H1 (cell line): Measurements from ENCODE around the gene BCAS4. TPM values are rescaled to one million over a fixed set of nuclear protein-coding genes. Genes with fewer than 3 reads are reported as not detected.

Experiments used
- CTCF ChIA-PET: fragments of 300-600 bp; sonication (Branson Sonifier 250); formaldehyde crosslinking; loops from one replicate; lab custom pipeline; 2021; ENCODE audit not compliant: partially characterized antibody; lab: Charles Lee
- POLR2A ChIA-PET: fragments of 300-600 bp; sonication (Branson Sonifier 250); formaldehyde crosslinking; loops from one replicate; lab custom pipeline; 2021; ENCODE audit warnings: inconsistent platforms; ENCODE audit not compliant: partially characterized antibody; lab: Charles Lee
- DNase-seq, 2 experiments: peaks; one replicate each; pipeline versions ENCODE4 v3.0.0 to v3.0.0-alpha.2; 2010 to 2022; ENCODE audit warnings: low spot score in 2 of 2, low read depth in 1 of 2, mixed read lengths in 1 of 2
- FAIRE-seq: peaks from 2 replicates; lab custom pipeline; 2011; peaks lifted over from hg19 to GRCh38; lab: Jason Lieb, UNC
- H2AFZ ChIP-seq: 2 replicates; pipeline ENCODE4 v1.8.1; 2012; ENCODE audit warnings: low read length, inconsistent platforms
- H2AK5ac ChIP-seq: 2 replicates; pipeline ENCODE4 v1.6.1; 2013; ENCODE audit warnings: low read depth, low read length
- H2BK120ac ChIP-seq: replicated peaks from 2 replicates; pipeline ENCODE3; 2013; ENCODE audit warnings: low read depth, low read length, inconsistent platforms
- H2BK12ac ChIP-seq: 2 replicates; pipeline ENCODE4 v1.6.1; 2013; ENCODE audit warnings: low read depth, low read length
- H2BK15ac ChIP-seq: 2 replicates; pipeline ENCODE4 v1.6.1; 2013; ENCODE audit warnings: low read length
- H2BK20ac ChIP-seq: 2 replicates; pipeline ENCODE4 v1.6.1; 2013; ENCODE audit warnings: low read length
- H2BK5ac ChIP-seq: 2 replicates; pipeline ENCODE4 v1.6.1; 2013; ENCODE audit warnings: low read depth, low read length
- H3K14ac ChIP-seq: 2 replicates; pipeline ENCODE4 v1.6.1; 2013; ENCODE audit warnings: inconsistent platforms; ENCODE audit not compliant: insufficient read length
- H3K18ac ChIP-seq: 2 replicates; pipeline ENCODE4 v1.6.1; 2013; ENCODE audit warnings: low read length; ENCODE audit errors: extremely low read depth
- H3K23ac ChIP-seq: 2 replicates; pipeline ENCODE4 v1.6.1; 2013; ENCODE audit warnings: inconsistent platforms; ENCODE audit not compliant: insufficient read length
- H3K23me2 ChIP-seq: 2 replicates; pipeline ENCODE4 v1.6.1; 2013; ENCODE audit warnings: low read depth, low read length
- H3K27ac ChIP-seq: 2 replicates; pipeline ENCODE4 v1.6.1; 2011; ENCODE audit warnings: low read depth, low read length, inconsistent platforms
- H3K27me3 ChIP-seq, 4 experiments: replicated peaks in 1 of 4; 1 replicate in 1 of 4; 2 replicates in 3 of 4; pipeline versions ENCODE4 v1.6.1 to v1.8.1; 2011 to 2013; ENCODE audit warnings: low read length in 3 of 4, mild to moderate bottlenecking in 3 of 4, inconsistent platforms in 2 of 4, mixed read lengths in 2 of 4, moderate library complexity in 1 of 4; ENCODE audit not compliant: control insufficient read depth in 3 of 4, insufficient read depth in 3 of 4; ENCODE audit errors: extremely low read depth in 1 of 4
- H3K36me3 ChIP-seq, 4 experiments: 2 replicates each; pipeline versions ENCODE4 v1.6.1 to v1.8.1; 2011 to 2013; ENCODE audit warnings: mild to moderate bottlenecking in 4 of 4, low read length in 3 of 4, moderate library complexity in 2 of 4, control low read depth in 1 of 4, inconsistent platforms in 1 of 4; ENCODE audit not compliant: insufficient read depth in 4 of 4, control insufficient read depth in 2 of 4
- H3K4ac ChIP-seq: replicated peaks from 2 replicates; pipeline ENCODE3; 2013; ENCODE audit warnings: low read length, low read depth, mixed read lengths, inconsistent platforms; ENCODE audit not compliant: insufficient read length
- H3K4me1 ChIP-seq, 4 experiments: replicated peaks in 1 of 4; 1 replicate in 1 of 4; 2 replicates in 3 of 4; pipeline versions ENCODE4 v1.6.1 to v1.8.1; 2011 to 2013; ENCODE audit warnings: low read length in 3 of 4, inconsistent platforms in 2 of 4, mixed read lengths in 1 of 4; ENCODE audit not compliant: insufficient read depth in 4 of 4, control insufficient read depth in 3 of 4
- H3K4me2 ChIP-seq, 2 experiments: 2 replicates each; pipeline versions ENCODE4 v1.6.1 to v1.8.1; 2011 to 2013; ENCODE audit warnings: low read depth in 2 of 2, low read length in 2 of 2, control low read depth in 1 of 2, inconsistent platforms in 1 of 2, mild to moderate bottlenecking in 1 of 2; ENCODE audit not compliant: insufficient read depth in 1 of 2
- H3K4me3 ChIP-seq, 4 experiments: fragments of 200-600, 300-600 bp in 1 of 4; sonication (generic), shearing (Covaris generic), sonication (Bioruptor Twin) in 1 of 4; 2 replicates each; pipeline versions ENCODE4 v1.5.1 to v1.8.1; 2011 to 2016; ENCODE audit warnings: low read length in 4 of 4, low read depth in 3 of 4, control low read depth in 2 of 4, inconsistent platforms in 2 of 4, mild to moderate bottlenecking in 2 of 4, mixed read lengths in 1 of 4, moderate library complexity in 1 of 4; ENCODE audit not compliant: insufficient read depth in 2 of 4; ENCODE audit errors: extremely low read depth in 1 of 4
- H3K56ac ChIP-seq: replicated peaks from 2 replicates; pipeline ENCODE3; 2013; ENCODE audit warnings: low read depth, mild to moderate bottlenecking, mixed read lengths, low read length, inconsistent platforms; ENCODE audit not compliant: insufficient read length
- H3K79me1 ChIP-seq: 2 replicates; pipeline ENCODE4 v1.6.1; 2013; ENCODE audit warnings: low read depth, low read length, control low read depth
- H3K79me2 ChIP-seq, 2 experiments: 2 replicates each; pipeline versions ENCODE4 v1.6.1 to v1.8.1; 2012 to 2013; ENCODE audit warnings: low read length in 2 of 2, mild to moderate bottlenecking in 2 of 2, inconsistent platforms in 1 of 2; ENCODE audit not compliant: insufficient read depth in 2 of 2, control insufficient read depth in 1 of 2
- H3K9ac ChIP-seq, 4 experiments: replicated peaks in 1 of 4; 1 replicate in 1 of 4; 2 replicates in 3 of 4; pipeline versions ENCODE4 v1.6.1 to v1.8.1; 2011 to 2013; ENCODE audit warnings: low read depth in 3 of 4, low read length in 3 of 4, control low read depth in 2 of 4, mild to moderate bottlenecking in 2 of 4, moderate library complexity in 2 of 4, inconsistent platforms in 1 of 4; ENCODE audit errors: extremely low read depth in 1 of 4
- H3K9me3 ChIP-seq, 2 experiments: 2 replicates each; pipeline versions ENCODE4 v1.6.1 to v1.8.1; 2012 to 2013; ENCODE audit warnings: mild to moderate bottlenecking in 2 of 2, moderate library complexity in 2 of 2, control low read depth in 1 of 2, inconsistent platforms in 1 of 2, low read depth in 1 of 2, low read length in 1 of 2, mixed read lengths in 1 of 2; ENCODE audit not compliant: insufficient read depth in 2 of 2
- H4K20me1 ChIP-seq, 2 experiments: replicated peaks in 1 of 2; 2 replicates each; pipeline versions ENCODE3 to v1.8.1; 2011 to 2013; ENCODE audit warnings: inconsistent platforms in 2 of 2, low read length in 2 of 2, mild to moderate bottlenecking in 1 of 2; ENCODE audit not compliant: insufficient read depth in 2 of 2, control insufficient read depth in 1 of 2
- H4K5ac ChIP-seq: 2 replicates; pipeline ENCODE4 v1.6.1; 2013; ENCODE audit warnings: low read length, low read depth, mixed read lengths, inconsistent platforms; ENCODE audit not compliant: insufficient read length
- H4K8ac ChIP-seq: 2 replicates; pipeline ENCODE4 v1.8.0; 2013; ENCODE audit warnings: mild to moderate bottlenecking, moderate library complexity, low read length, inconsistent platforms; ENCODE audit not compliant: insufficient read depth; ENCODE audit errors: extremely low read depth
- H4K91ac ChIP-seq: replicated peaks from 2 replicates; pipeline ENCODE3; 2013; ENCODE audit warnings: low read length, mixed read lengths, inconsistent platforms; ENCODE audit not compliant: insufficient read length
- BACH1 ChIP-seq: IDR thresholded peaks from 2 replicates; pipeline ENCODE4 v1.6.1; 2012; ENCODE audit warnings: low read length, improper control_type of control experiment
- CEBPB ChIP-seq: IDR thresholded peaks from 2 replicates; pipeline ENCODE4 v1.6.1; 2012; ENCODE audit warnings: low read depth, low read length
- CTBP2 ChIP-seq: IDR thresholded peaks from 2 replicates; pipeline ENCODE4 v1.7.0; 2011; ENCODE audit warnings: borderline replicate concordance, mild to moderate bottlenecking, moderate library complexity, mixed read lengths, low read length; ENCODE audit not compliant: insufficient read depth, insufficient read length
- EGR1 ChIP-seq: IDR thresholded peaks from 2 replicates; pipeline ENCODE4 v1.6.1; 2011; ENCODE audit warnings: low read depth, low read length, borderline replicate concordance
- HDAC2 ChIP-seq, 2 experiments: fragments of 300-600 bp in 1 of 2; sonication (generic) in 1 of 2; IDR thresholded peaks; 2 replicates each; pipeline ENCODE4 v1.6.1; 2011 to 2012; ENCODE audit warnings: low read depth in 2 of 2, low read length in 2 of 2, mild to moderate bottlenecking in 2 of 2, moderate library complexity in 2 of 2, borderline replicate concordance in 1 of 2, inconsistent platforms in 1 of 2
- TCF12 ChIP-seq: IDR thresholded peaks from 2 replicates; pipeline ENCODE4 v1.6.1; 2011; ENCODE audit warnings: low read depth, mild to moderate bottlenecking, low read length
- TEAD4 ChIP-seq: IDR thresholded peaks from 2 replicates; pipeline ENCODE4 v1.6.1; 2012; ENCODE audit warnings: low read depth, low read length, inconsistent platforms, mixed read lengths
- WGBS, 2 experiments: shearing (Covaris generic) in 1 of 2; methylation state at CpG; one replicate each; pipeline versions ENCODE4 v1.1.6 to v1.1.7; 2013 to 2015; ENCODE audit warnings: low lambda C conversion rate in 2 of 2, mixed read lengths in 2 of 2, inconsistent platforms in 1 of 2, low coverage in 1 of 2, missing lambda C conversion rate in 1 of 2; ENCODE audit not compliant: insufficient replicate concordance in 2 of 2, insufficient coverage in 1 of 2, insufficient read length in 1 of 2; ENCODE audit errors: extremely low coverage in 1 of 2, missing lambda C conversion rate in 1 of 2; 5-methylcytosine and 5-hydroxymethylcytosine counted together
- polyA plus RNA-seq, 7 experiments: library from polyadenylated mRNA; depleted of rRNA in 3 of 7; stranded (reverse) in 5 of 7; unstranded in 2 of 7; fragments of >200 nt in 5 of 7; fragments of 200-250 nt in 2 of 7; gene quantifications; 1 replicate in 5 of 7; 2 replicates in 1 of 7; 4 replicates in 1 of 7; pipeline versions ENCODE4 v1.2.1 to v1.2.3, GENCODE V29; 2011 to 2013; ENCODE audit warnings: missing spikeins in 2 of 7, mixed read lengths in 2 of 7
- total RNA-seq: library from RNA; stranded (reverse); fragmentation: NEBNext Ultra II Directional; extraction: Animal tissue kit (Norgen Biotek cat#: 25700); gene quantifications from 2 replicates; pipeline ENCODE4 v1.2.1, GENCODE V29; 2021
- TF ChIP-seq, protein P1 (sequence below): IDR thresholded peaks from 2 replicates; pipeline ENCODE4 v1.6.1; 2011; ENCODE audit warnings: low read length, improper control_type of control experiment

The BCAS4 gene
- total and polyA plus RNA-seq, 2 of the 8 experiments (the other 6 are each of a cell fraction or from before 2014, with no cell fraction given), result 21.2 to 23.6 TPM

- Histone ChIP-seq H4K5ac (no peak overlapping the region), H3K9me3 (no peaks in the 10 kb centered on the region), H2AFZ (no peak overlapping the region), H4K8ac (no peak overlapping the region), H3K23me2 (0 out of 2 replicates have a peak, but pooled peaks cover 1% of the 10 kb centered on the region), H3K79me1 (no peaks in the 10 kb centered on the region), H3K27ac (no peak overlapping the region), H3K27me3 (no peaks in the 10 kb centered on the region), H3K36me3 (peaks cover 0 to 25% (median 10%) of the 10 kb centered on the region in 4 experiments; a peak in 6 of 8 replicates), H3K79me2 (peaks cover 0 to 35% of the 10 kb centered on the region in 2 experiments; a peak in 2 of 4 replicates), H2BK5ac (no peak overlapping the region), H3K4me2 (no peak overlapping the region), H2AK5ac (no peak overlapping the region), H2BK120ac (no peak overlapping the region), H2BK20ac (no peak overlapping the region), H3K4me3 (no peak overlapping the region), H2BK12ac (no peak overlapping the region), H3K4me1 (peaks cover 0 to 3% (median 1%) of the 10 kb centered on the region in 4 experiments; a peak in 2 of 7 replicates), H4K91ac (no peak overlapping the region), H3K18ac (no peak overlapping the region), H3K9ac (no peak overlapping the region), H3K23ac (no peak overlapping the region), H3K56ac (no peak overlapping the region), H2BK15ac (no peak overlapping the region), H3K14ac (no peak overlapping the region), H3K4ac (no peak overlapping the region), H4K20me1 (peaks cover 0 to 5% of the 10 kb centered on the region in 2 experiments)
- WGBS, 2 experiments, result 94% methylated on average over 2 of the region's 2 CpGs; no CpG with 5 or more reads in 1 of the 2 experiments
- TF ChIP-seq EGR1 (no peak), TEAD4 (no peak), CTBP2 (no peak), TCF12 (no peak), HDAC2 (IDR thresholded peaks at IDR 0.05; ENCODE audit: borderline replicate concordance in 1 of 2, low read depth in 2 of 2, low read length in 2 of 2) (no peak), CEBPB (no peak), BACH1 (no peak)
- TF ChIP-seq, protein P1, sequence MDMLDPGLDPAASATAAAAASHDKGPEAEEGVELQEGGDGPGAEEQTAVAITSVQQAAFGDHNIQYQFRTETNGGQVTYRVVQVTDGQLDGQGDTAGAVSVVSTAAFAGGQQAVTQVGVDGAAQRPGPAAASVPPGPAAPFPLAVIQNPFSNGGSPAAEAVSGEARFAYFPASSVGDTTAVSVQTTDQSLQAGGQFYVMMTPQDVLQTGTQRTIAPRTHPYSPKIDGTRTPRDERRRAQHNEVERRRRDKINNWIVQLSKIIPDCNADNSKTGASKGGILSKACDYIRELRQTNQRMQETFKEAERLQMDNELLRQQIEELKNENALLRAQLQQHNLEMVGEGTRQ, result no peak
- DNase-seq (no peak), FAIRE-seq (no peak)
- CTCF ChIA-PET, result interaction anchor here (0.6 to 9.5 kb wide), 5 partner anchors 18 to 1276 kb away, joined by 3 to 92 read pairs (median 41); partner anchors contain the start of gene BCAS4
- POLR2A ChIA-PET, result interaction anchor here (0.9 to 1.7 kb wide), 3 partner anchors 16 to 105 kb away, joined by 3 to 5 read pairs (median 4); partner anchors contain the start of gene PARD6B
These were observed 47.6 kb upstream of the BCAS4 start for GRCh38 chr20:50747275-50747674.
